WTC11 (cell line): ENCODE data around the gene CLEC4D.

ENCODE experiments used
- CREB1 ChIP-seq: sonication (generic); formaldehyde crosslinking; IDR thresholded peaks from 2 replicates; pipeline ENCODE4 v1.8.0; 2023; ENCODE audit warnings: mild to moderate bottlenecking, missing genetic modification reagents
- CTCF ChIP-seq: fragments of 200-600 bp; IDR thresholded peaks from 2 replicates; pipeline ENCODE4 v1.8.0; 2022; ENCODE audit warnings: antibody characterized with exemption
- FOXJ3 ChIP-seq: sonication (generic); formaldehyde crosslinking; IDR thresholded peaks from 2 replicates; pipeline ENCODE4 v1.9.0; 2021; ENCODE audit warnings: missing genetic modification reagents, mild to moderate bottlenecking, borderline replicate concordance
- GABPB1 ChIP-seq: sonication (generic); formaldehyde crosslinking; IDR thresholded peaks from 2 replicates; pipeline ENCODE4 v1.8.1; 2023; ENCODE audit warnings: mild to moderate bottlenecking, missing genetic modification reagents
- IRF2 ChIP-seq: sonication (generic); formaldehyde crosslinking; IDR thresholded peaks from 2 replicates; pipeline ENCODE4 v1.8.0; 2022; ENCODE audit warnings: low read depth, missing genetic modification reagents, borderline replicate concordance
- PREB ChIP-seq: sonication (generic); formaldehyde crosslinking; IDR thresholded peaks from 2 replicates; pipeline ENCODE4 v1.8.1; 2022; ENCODE audit warnings: mild to moderate bottlenecking, missing genetic modification reagents, moderate library complexity, borderline replicate concordance
- RELA ChIP-seq: sonication (generic); formaldehyde crosslinking; IDR thresholded peaks from 2 replicates; pipeline ENCODE4 v1.8.1; 2022; ENCODE audit warnings: missing genetic modification reagents, mild to moderate bottlenecking, borderline replicate concordance
- TEAD1 ChIP-seq: sonication (generic); formaldehyde crosslinking; IDR thresholded peaks from 2 replicates; pipeline ENCODE4 v1.8.0; 2022; ENCODE audit warnings: mild to moderate bottlenecking, missing genetic modification reagents
- USF1 ChIP-seq: sonication (generic); formaldehyde crosslinking; IDR thresholded peaks from 2 replicates; pipeline ENCODE4 v1.8.0; 2022; ENCODE audit warnings: mild to moderate bottlenecking, missing genetic modification reagents
- ZNF121 ChIP-seq: sonication (generic); formaldehyde crosslinking; IDR thresholded peaks from 2 replicates; pipeline ENCODE4 v1.8.0; 2023; ENCODE audit warnings: missing genetic modification reagents
- ZNF263 ChIP-seq: sonication (generic); formaldehyde crosslinking; IDR thresholded peaks from 2 replicates; pipeline ENCODE4 v1.8.1; 2022; ENCODE audit warnings: low read depth, mild to moderate bottlenecking, moderate library complexity, missing genetic modification reagents
- TF ChIP-seq, protein P1 (sequence below): sonication (generic); formaldehyde crosslinking; IDR thresholded peaks from 2 replicates; pipeline ENCODE4 v1.8.1; 2023; ENCODE audit warnings: mild to moderate bottlenecking, moderate library complexity, missing genetic modification reagents
- TF ChIP-seq, protein P2 (sequence below): sonication (generic); formaldehyde crosslinking; IDR thresholded peaks from 2 replicates; pipeline ENCODE4 v1.8.1; 2023; ENCODE audit warnings: mild to moderate bottlenecking, missing genetic modification reagents, moderate library complexity

- TF ChIP-seq PREB (CRISPR knock-in tag): no peak
- TF ChIP-seq, protein P1, sequence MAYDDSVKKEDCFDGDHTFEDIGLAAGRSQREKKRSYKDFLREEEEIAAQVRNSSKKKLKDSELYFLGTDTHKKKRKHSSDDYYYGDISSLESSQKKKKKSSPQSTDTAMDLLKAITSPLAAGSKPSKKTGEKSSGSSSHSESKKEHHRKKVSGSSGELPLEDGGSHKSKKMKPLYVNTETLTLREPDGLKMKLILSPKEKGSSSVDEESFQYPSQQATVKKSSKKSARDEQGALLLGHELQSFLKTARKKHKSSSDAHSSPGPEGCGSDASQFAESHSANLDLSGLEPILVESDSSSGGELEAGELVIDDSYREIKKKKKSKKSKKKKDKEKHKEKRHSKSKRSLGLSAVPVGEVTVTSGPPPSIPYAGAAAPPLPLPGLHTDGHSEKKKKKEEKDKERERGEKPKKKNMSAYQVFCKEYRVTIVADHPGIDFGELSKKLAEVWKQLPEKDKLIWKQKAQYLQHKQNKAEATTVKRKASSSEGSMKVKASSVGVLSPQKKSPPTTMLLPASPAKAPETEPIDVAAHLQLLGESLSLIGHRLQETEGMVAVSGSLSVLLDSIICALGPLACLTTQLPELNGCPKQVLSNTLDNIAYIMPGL (CRISPR knock-in tag): no peak
- TF ChIP-seq, protein P2, sequence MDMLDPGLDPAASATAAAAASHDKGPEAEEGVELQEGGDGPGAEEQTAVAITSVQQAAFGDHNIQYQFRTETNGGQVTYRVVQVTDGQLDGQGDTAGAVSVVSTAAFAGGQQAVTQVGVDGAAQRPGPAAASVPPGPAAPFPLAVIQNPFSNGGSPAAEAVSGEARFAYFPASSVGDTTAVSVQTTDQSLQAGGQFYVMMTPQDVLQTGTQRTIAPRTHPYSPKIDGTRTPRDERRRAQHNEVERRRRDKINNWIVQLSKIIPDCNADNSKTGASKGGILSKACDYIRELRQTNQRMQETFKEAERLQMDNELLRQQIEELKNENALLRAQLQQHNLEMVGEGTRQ (CRISPR knock-in tag): no peak
- TF ChIP-seq CTCF: no peak
- TF ChIP-seq GABPB1 (CRISPR knock-in tag): no peak
- no peak for TF ChIP-seq ZNF121 (CRISPR knock-in tag)
- TF ChIP-seq TEAD1 (CRISPR knock-in tag): no peak
- no peak for TF ChIP-seq USF1 (CRISPR knock-in tag)
- TF ChIP-seq FOXJ3 (CRISPR knock-in tag): no peak
- no peak for TF ChIP-seq CREB1
- TF ChIP-seq ZNF263 (CRISPR knock-in tag): no peak
- no peak for TF ChIP-seq RELA (CRISPR knock-in tag)
- TF ChIP-seq IRF2 (CRISPR knock-in tag): no peak
Measured at GRCh38 chr12:8493084-8493483, 20.2 kb upstream of the CLEC4D start.
